ENCODE results near the gene HSPB6.
"Not testable (repeated sequence)": the region's sequence is repeated elsewhere in the genome, so short reads cannot be mapped to it uniquely, and the experiment has no call there.

HSPB6 gene

DNA sequence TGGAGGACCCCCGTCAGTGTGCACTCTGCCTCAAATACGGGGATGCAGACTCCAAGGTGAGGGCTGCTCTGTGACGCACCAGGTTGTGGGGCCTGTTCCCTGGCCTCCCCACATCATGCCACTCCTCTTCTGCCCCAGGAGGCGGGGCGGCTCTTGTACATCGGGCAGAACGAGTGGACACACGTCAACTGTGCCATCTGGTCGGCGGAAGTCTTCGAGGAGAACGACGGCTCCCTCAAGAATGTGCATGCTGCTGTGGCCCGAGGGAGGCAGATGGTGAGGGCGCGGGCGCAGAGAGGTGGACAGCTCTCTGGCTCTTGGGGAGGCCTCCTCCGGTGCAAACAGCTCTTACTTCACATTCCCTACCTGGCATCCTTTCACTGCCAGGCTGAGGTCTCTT lies 27.8 kb downstream of the HSPB6 start:
- DNase-seq = no peak

DNA sequence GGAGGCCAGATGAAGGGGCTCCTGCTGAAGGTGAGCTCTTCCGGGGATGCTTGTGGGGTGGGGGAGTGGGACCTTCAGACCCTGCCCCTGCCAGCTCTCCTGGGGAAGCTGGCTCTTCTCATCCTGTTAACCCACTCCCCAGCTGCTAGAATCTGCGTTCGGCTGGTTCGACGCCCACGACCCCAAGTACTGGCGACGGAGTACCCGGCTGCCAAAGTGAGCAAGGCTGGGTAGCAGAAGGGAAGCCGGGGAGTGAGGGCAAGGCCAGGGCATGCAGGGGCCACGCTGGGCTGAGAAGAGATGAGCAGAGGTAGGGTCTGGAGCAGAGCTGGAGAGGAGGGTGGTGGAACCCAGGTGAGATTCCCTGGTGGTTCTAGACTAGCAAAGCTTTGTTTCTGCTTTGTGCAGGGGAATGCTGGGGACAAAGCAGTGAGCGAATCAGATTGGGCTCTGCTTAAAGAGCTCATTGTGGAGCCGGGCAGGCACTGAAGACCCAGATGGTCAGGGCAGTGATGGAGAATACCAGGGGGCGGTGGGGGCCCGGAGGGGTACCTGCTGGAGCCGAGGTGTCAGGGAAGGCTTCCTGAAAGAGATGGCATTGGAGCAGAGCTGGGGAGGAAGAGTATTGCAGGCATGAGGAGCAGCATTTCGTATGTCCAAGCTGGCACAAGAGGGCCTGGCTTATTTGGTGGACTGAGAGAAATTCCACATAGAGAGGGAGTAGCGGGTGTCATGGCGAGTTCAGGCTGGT lies 28.7 kb downstream of the HSPB6 start:
- no peak for DNase-seq

DNA sequence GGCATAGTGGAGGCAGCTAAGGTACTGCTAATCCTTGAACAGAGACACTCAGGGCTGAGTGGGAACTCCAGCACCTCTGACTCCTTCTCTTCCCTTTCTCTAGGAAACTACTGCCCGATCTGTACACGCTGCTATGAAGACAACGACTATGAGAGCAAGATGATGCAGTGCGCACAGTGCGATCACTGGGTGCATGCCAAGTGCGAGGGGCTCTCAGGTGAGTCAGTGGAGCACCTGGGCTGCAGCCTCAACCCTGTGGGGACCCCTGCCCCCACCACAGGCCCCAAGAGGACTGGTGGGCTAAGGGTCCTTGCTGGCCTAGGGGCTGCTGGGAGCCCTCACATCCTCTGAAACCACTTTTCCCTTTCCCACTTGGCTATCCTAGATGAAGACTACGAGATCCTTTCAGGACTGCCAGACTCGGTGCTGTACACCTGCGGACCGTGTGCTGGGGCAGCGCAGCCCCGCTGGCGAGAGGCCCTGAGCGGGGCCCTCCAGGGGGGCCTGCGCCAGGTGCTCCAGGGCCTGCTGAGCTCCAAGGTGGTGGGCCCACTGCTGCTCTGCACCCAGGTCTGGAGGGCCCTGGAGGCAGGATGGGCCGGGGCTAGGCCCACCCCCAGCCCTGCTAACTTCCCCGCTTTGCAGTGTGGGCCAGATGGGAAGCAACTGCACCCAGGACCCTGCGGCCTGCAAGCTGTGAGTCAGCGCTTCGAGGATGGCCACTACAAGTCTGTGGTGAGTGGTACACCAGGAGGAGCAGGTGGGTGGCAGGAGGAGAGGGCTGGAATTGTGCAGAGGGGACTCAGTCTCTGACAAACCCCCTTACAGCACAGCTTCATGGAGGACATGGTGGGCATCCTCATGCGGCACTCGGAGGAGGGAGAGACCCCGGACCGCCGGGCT lies 29.5 kb downstream of the HSPB6 start:
- DNase-seq = no peak

DNA sequence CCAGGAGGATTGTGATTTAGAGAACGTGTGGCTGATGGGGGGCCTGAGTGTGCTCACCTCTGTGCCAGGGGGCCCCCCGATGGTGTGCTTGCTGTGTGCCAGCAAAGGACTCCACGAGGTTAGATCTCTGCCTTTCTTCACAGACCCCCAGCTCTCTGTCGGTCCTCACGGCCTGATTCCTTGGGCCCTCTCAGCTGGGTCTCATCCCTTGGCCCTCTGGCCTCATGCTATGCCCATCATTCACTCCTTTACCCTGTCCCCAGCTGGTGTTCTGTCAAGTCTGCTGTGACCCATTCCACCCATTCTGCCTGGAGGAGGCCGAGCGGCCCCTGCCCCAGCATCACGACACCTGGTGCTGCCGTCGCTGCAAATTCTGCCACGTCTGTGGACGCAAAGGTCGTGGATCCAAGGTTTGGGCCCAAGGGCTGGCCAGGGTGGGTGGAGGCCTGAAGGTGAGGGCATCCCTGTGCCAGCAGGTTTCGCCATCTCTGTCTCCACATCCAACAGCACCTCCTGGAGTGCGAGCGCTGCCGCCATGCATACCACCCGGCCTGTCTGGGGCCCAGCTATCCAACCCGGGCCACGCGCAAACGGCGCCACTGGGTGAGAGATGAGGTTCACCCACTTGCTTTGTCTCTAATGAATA lies 31.5 kb downstream of the HSPB6 start:
- no peak for DNase-seq

DNA sequence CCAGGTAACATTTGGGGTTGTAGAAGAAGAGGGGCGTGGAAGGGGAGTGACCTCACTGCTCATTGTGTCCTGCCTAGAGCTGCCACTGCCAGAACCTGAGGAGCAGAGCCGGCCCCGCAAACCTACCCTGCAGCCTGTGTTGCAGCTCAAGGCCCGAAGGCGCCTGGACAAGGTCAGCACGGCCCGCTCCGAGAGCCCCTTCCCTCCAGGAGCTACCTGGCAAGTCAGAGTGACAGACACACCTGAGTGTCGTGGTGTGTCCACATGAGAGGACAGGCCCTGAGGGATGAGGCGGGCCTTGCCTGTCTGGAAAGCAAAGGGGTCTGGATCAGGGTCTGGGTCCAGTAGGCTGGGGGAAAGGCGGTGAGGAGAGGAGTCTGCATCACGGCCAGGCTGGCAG lies 32.3 kb downstream of the HSPB6 start:
- no peak for DNase-seq

DNA sequence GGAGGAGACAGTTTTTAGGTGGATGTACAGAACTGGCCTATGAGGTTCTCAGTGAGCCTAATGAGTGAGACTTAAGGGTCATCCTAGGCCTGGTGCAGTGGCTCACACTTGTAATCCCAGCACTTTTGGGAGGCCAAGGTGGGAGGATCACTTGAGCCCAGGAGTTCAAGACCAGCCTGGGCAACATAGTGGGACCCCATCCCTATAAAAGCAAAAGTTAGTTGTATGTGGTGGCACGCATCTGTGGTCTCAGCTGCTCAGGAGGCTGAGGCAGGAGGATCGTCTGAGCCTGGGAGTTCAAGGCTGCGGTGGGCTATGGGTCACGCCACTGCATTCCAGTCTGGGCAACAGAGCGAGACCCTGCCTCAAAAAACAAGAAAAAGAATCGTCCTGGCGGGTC lies 32.7 kb downstream of the HSPB6 start:
- DNase-seq = not testable (repeated sequence)

DNA sequence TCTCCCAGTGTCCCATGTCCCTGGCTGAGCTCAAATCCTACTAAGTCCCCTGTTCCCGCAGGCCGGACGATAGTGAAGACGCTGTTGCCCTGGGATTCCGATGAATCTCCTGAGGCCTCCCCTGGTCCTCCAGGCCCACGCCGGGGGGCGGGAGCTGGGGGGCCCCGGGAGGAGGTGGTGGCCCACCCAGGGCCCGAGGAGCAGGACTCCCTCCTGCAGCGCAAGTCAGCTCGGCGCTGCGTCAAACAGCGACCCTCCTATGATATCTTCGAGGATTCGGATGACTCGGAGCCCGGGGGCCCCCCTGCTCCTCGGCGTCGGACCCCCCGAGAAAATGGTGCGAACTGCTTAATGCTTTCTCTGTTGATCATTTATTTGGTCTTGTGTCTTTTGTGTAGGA lies 33.2 kb downstream of the HSPB6 start:
- no peak for DNase-seq

DNA sequence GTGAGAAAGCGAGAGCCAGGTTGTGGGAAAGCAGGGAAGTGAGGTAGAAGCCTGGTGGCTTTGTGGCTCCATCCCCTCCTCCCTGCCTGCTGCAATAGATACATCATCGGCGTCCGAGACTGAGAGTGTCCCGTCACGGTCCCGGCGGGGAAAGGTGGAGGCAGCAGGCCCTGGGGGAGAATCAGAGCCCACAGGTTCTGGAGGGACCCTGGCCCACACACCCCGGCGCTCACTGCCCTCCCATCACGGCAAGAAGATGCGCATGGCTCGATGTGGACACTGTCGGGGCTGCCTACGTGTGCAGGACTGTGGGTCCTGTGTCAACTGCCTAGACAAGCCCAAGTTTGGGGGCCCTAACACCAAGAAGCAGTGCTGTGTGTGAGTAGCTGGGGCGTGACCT lies 33.9 kb downstream of the HSPB6 start:
- no peak for DNase-seq

DNA sequence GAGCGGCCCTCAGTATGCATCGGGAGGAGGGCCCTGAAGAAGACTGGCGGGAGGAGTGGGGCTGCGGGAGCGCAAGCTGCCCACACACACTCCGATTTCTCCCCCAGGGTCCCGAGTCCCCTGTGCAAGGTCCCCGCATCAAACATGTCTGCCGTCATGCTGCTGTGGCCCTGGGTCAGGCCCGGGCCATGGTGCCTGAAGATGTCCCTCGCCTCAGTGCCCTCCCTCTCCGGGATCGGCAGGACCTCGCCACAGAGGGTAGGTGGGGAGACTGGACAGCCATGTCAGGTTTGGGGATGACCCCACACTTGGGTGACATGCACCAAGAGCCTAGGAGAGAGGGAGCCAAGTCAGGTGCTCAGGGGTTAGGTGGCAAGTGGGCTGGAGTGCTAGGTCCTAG lies 34.4 kb downstream of the HSPB6 start:
- no peak for DNase-seq

DNA sequence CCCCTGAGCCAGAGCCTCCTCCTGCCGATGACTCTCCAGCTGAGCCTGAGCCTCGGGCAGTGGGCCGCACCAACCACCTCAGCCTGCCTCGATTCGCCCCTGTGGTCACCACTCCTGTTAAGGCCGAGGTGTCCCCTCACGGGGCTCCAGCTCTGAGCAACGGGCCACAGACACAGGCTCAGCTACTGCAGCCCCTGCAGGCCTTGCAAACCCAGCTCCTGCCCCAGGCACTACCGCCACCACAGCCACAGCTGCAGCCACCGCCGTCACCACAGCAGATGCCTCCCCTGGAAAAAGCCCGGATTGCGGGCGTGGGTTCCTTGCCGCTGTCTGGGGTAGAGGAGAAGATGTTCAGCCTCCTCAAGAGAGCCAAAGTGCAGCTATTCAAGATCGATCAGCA lies 35.5 kb downstream of the HSPB6 start:
- no peak for DNase-seq

DNA sequence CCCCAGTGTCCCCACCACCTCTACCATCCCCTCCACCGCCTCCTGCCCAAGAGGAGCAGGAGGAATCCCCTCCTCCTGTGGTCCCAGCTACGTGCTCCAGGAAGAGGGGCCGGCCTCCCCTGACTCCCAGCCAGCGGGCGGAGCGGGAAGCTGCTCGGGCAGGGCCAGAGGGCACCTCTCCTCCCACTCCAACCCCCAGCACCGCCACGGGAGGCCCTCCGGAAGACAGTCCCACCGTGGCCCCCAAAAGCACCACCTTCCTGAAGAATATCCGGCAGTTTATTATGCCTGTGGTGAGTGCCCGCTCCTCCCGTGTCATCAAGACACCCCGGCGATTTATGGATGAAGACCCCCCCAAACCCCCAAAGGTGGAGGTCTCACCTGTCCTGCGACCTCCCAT lies 36.2 kb downstream of the HSPB6 start:
- DNase-seq = no peak

DNA sequence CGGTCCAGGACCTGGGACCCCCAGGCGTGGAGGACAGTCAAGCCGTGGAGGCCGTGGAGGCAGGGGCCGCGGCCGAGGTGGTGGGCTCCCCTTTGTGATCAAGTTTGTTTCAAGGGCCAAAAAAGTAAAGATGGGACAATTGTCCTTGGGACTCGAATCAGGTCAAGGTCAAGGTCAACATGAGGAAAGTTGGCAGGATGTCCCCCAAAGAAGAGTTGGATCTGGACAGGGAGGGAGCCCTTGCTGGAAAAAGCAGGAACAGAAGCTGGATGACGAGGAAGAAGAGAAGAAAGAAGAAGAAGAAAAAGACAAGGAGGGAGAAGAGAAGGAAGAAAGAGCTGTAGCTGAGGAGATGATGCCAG lies 36.7 kb downstream of the HSPB6 start:
- DNase-seq = no peak

DNA sequence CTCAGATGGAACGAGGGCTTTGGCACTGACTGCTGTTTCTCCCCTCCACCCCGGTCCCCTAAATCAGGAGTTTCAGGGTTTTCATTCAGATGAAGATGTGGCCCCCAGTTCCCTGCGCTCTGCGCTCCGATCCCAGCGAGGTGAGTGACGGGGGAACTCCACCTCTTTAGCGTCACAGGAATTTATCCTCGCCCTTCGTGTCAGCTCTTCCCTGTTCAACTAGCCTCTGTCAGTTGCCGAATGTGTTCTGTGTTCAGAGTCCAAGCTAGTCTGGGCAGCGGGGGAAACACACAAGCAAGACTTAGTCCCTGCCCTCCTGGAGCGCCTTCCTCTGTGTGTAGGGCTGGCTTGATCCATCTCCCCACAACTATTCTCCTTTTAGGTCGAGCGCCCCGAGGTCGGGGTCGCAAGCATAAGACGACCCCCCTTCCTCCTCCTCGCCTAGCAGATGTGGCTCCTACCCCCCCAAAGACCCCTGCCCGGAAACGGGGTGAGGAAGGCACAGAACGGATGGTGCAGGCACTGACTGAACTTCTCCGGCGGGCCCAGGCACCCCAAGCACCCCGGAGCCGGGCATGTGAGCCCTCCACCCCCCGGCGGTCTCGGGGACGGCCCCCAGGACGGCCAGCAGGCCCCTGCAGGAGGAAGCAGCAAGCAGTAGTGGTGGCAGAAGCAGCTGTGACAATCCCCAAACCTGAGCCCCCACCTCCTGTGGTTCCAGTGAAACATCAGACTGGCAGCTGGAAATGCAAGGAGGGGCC lies 37.2 kb downstream of the HSPB6 start:
- DNase-seq = no peak

DNA sequence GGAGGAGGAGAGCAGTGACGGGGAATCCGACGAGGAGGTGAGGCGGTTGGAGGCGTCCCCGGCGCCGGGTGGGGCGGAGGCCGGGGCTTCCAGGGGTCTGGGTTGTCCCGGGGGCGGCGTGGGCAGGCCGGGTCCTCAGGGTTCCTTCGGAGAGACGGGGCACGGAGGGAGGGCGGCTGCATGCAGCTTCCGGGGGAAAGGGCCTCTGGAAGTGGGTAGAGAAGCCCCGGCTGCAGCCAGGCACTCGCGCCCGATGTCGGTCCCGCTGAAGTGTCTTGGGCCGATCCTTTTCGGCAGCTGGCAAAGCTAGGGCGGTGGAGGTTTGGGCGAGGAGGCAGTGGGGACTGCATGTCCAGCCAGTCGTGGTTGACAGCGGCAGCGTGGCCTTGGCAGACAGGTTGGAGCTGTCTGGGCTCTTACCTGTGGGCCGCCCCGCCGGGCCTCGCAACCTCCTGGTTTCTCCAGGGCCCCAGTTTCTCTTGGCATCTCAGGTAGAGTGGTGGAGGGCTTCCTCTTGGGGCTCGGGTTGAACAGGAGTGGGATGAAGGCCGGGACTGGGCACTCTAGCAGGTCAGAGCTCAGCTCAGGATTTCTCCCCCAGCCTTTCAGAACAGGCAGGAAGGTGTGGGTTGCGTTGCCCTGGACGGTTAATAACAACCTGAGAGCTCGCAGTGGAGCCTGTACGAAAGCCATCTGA lies 38.3 kb downstream of the HSPB6 start:
- no peak for DNase-seq

DNA sequence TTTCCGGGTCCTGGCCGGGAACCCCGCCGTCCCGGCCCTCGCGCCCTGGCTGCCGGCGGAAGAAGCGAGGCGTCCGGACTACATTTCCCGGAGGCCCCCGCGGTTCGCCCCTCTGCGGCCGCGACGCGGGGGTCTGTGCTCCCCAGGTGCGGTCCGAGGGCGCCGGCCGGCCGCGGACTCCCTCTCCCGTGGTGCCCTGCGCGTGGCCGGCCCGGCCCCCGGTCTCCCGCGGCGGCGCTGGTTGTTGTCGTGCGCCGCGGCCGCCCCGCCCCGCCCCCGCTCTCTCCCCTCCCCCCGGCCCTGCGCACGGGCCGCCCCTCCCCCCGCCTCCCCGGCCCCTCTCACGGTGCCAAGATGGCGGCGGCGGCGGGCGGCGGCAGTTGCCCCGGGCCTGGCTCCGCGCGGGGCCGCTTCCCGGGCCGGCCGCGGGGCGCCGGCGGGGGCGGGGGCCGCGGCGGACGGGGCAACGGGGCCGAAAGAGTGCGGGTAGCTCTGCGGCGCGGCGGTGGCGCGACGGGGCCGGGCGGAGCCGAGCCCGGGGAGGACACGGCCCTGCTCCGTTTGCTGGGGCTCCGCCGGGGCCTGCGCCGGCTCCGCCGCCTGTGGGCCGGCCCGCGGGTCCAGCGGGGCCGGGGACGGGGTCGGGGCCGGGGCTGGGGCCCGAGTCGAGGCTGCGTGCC lies 39.0 kb downstream of the HSPB6 start, which contains the start of gene KMT2B:
TSS of gene KMT2B (plus strand) at position 339 of the 680 bp plus-strand sequence. CDS start at position 355, 16 bp downstream.
- no peak for DNase-seq

DNA sequence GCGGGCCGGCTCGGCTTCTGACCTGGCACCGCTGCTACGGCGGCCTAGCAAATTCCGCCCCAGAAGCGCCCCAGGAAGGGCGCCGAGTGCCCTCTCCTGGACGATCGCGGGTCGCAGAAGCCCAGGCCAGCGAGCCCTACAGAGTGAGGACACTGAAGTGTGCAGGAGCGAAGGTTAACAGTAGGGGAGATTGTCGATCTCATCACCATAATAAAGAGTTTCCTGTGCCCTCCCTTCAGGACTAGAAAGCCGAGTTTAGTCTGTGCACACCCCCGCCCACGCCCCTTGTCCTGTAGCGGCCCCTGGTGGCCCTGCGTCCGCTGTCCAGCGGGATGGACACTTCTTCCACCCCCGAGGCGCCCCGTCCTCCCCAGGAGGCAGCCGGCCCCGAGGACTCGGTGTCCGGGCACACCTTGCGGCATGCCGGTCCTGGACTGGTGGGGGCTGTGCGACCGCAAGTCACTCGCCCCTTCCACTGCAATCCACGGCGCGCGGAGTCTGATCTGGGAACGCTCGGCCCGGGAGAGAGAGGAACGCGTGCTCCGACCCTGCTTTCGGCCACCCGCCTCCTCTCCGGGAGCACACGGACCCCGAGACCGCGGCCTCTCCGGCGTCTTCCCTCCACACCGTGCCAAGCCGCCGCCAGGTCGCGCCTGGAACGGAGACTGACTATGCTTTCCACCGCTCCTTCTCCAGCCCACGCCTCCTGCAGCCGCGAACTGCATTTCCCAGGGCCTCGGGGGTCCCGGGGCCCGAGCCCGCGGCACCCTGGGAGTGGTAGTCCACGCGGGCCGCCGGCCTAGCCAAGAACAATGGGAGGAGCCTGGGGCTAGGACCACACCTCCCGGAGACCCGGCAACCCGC lies 39.8 kb downstream of the HSPB6 start:
- peak; percentile 94 for DNase-seq

DNA sequence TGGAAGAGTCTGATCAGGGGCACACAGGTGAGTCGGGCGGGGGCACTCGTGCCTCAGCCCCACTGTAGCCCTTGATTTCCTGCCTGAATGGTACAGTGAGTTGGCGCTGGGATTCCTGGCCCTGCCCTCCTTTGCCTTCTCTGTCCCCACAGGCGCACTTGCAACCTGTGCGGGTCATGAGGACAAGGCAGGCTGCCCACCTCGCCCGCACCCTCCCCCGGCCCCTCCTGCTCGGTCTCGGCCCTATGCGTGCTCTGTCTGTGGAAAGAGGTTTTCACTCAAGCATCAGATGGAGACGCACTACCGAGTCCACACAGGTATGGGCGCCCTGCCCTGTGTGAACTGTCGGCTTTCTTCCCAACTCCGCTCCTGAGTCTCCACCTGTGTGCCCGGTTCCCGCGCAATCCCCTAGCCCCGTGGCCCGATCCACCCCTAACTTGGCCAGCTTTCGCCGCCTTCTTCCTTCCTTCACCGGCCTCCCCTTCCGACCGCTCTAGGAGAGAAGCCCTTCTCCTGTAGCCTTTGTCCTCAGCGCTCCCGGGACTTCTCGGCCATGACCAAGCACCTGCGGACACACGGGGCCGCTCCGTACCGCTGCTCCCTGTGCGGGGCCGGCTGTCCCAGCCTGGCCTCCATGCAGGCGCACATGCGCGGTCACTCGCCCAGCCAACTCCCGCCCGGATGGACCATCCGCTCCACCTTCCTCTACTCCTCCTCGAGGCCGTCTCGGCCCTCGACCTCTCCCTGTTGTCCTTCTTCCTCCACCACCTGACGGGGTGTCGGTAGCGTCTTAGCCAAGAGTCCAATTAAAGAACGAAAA lies 40.6 kb downstream of the HSPB6 start:
- DNase-seq = no peak

DNA sequence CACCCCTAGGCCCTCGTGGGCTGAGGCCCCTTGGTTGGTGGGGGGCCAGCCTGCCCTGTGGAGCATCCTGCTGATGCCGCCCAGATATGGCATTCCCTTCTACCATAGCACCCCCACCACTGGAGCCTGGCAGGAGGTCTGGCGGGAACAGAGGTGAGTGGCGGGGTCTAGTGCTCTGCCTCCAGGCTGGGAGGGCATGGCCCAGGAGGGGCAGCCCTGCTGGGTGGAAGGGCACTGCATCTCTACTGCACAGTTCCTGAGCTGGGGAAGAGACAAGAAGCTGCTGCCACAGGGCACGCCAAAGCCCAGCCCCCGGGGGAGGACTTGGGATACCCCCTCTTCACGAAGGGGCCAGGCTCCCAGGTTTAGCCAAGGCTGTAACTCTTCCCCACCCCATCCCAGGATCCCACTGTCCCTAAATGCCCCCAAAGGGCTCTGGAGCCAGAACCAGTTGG lies 41.4 kb downstream of the HSPB6 start:
- no peak for DNase-seq

DNA sequence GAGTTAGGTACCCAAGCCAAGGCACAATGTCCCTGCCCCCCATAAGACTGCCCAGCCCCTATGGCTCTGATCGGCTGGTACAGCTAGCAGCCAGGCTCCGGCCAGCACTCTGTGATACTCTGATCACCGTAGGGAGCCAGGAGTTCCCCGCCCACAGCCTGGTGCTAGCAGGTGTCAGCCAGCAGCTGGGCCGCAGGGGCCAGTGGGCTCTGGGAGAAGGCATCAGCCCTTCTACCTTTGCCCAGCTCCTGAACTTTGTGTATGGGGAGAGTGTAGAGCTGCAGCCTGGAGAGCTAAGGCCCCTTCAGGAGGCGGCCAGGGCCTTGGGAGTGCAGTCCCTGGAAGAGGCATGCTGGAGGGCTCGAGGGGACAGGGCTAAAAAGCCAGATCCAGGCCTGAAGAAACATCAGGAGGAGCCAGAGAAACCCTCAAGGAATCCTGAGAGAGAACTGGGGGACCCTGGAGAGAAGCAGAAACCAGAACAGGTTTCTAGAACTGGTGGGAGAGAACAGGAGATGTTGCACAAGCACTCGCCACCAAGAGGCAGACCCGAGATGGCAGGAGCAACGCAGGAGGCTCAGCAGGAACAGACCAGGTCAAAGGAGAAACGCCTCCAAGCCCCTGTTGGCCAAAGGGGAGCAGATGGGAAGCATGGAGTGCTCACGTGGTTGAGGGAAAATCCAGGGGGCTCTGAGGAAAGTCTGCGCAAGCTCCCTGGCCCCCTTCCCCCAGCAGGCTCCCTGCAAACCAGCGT lies 42.1 kb downstream of the HSPB6 start:
- no peak for DNase-seq

Measured in NCI-H1436 (cell line).